HG02840 (cell line): ENCODE measurements around the gene GPN1.
"Not testable (repeated sequence)": the region's sequence is repeated elsewhere in the genome, so short reads cannot be mapped to it uniquely, and the experiment has no call there.

Experiments
- ATAC-seq: cut with Tn5 transposase; IDR thresholded peaks from one replicate; pipeline ENCODE4 v1.9.1; 2021; ENCODE audit warnings: mild to moderate bottlenecking, moderate library complexity, moderate number of reproducible peaks; ENCODE audit not compliant: unreplicated experiment, low FRiP score

The GPN1 gene

GRCh38 chr2:27628767-27629709 is at the start of gene GPN1, which contains the start of gene CCDC121:
Gene GPN1, plus strand, starts transcription at chr2:27629050. Its CDS starts 9 bp downstream, at chr2:27629059.
Gene CCDC121, minus strand, starts transcription at chr2:27629012. Its CDS starts 1,213 bp downstream, at chr2:27627799.
- peak; percentile 97 for ATAC-seq

GRCh38 chr2:27581417-27582128 is 47.3 kb upstream of the GPN1 start:
- ATAC-seq, result no peak

- ATAC-seq, result peak; percentile 6
These were observed 46.6 kb upstream of the GPN1 start for GRCh38 chr2:27582129-27582694.

GRCh38 chr2:27582695-27583389 is 46.0 kb upstream of the GPN1 start, which contains the start of gene ZNF512:
Gene ZNF512, plus strand, starts transcription at chr2:27583042. Its CDS starts 71 bp downstream, at chr2:27583113.
- peak; percentile 85 for ATAC-seq

- no peak for ATAC-seq
These were observed 45.4 kb upstream of the GPN1 start for GRCh38 chr2:27583390-27583915.

GRCh38 chr2:27584597-27584996 is 44.3 kb upstream of the GPN1 start:
- ATAC-seq, result no peak

- no peak for ATAC-seq
These were observed 41.8 kb upstream of the GPN1 start for GRCh38 chr2:27587025-27587424.

GRCh38 chr2:27588308-27588707 is 40.5 kb upstream of the GPN1 start:
- ATAC-seq, result no peak

- ATAC-seq, result no peak
These were observed 37.1 kb upstream of the GPN1 start for GRCh38 chr2:27591745-27592144.

GRCh38 chr2:27593240-27593639 is 35.6 kb upstream of the GPN1 start:
- ATAC-seq, result no peak

GRCh38 chr2:27594020-27594703 is 34.7 kb upstream of the GPN1 start:
- not testable (repeated sequence) for ATAC-seq

GRCh38 chr2:27595412-27595811 is 33.4 kb upstream of the GPN1 start:
- not testable (repeated sequence) for ATAC-seq

GRCh38 chr2:27596627-27597026 is 32.2 kb upstream of the GPN1 start:
- no peak for ATAC-seq

- ATAC-seq, result no peak
These were observed 22.2 kb upstream of the GPN1 start for GRCh38 chr2:27606611-27607010.

- ATAC-seq, result no peak
These were observed 14.9 kb upstream of the GPN1 start for GRCh38 chr2:27613985-27614384.

- ATAC-seq, result no peak
These were observed 13.5 kb upstream of the GPN1 start for GRCh38 chr2:27615316-27615715.

GRCh38 chr2:27621524-27621923 is 7.3 kb upstream of the GPN1 start:
- ATAC-seq, result no peak

GRCh38 chr2:27622921-27623384 is 5.9 kb upstream of the GPN1 start:
- no peak for ATAC-seq

GRCh38 chr2:27624943-27625342 is 3.9 kb upstream of the GPN1 start:
- ATAC-seq, result no peak
